Activated naive CD8-positive, alpha-beta T cell treated with anti-CD3 and anti-CD28 coated beads, Interleukin-2, amount 50 U/mL, for 24 hours (primary cell): ENCODE measurements around the gene LAMA4.
"Not testable (repeated sequence)": the region's sequence is repeated elsewhere in the genome, so short reads cannot be mapped to it uniquely, and the experiment has no call there.

Source experiments
- ATAC-seq: fragments of 150-1000 bp; cut with Tn5 transposase; one replicate; pipeline ENCODE4 v1.10.0; 2021
- DNase-seq: peaks from one replicate; pipeline ENCODE4 v3.0.0; 2021
- H3K27ac Mint-ChIP-seq: one replicate; pipeline ENCODE4 v1.8.0; 2021; ENCODE audit warnings: mild to moderate bottlenecking, mixed read lengths
- H3K27me3 Mint-ChIP-seq: one replicate; pipeline ENCODE4 v1.8.0; 2021; ENCODE audit warnings: mixed read lengths
- H3K36me3 Mint-ChIP-seq: one replicate; pipeline ENCODE4 v1.8.0; 2021; ENCODE audit warnings: low read depth, mixed read lengths
- H3K4me1 Mint-ChIP-seq: one replicate; pipeline ENCODE4 v1.8.0; 2021; ENCODE audit warnings: mixed read lengths
- H3K4me3 Mint-ChIP-seq: one replicate; pipeline ENCODE4 v1.8.0; 2021; ENCODE audit warnings: mild to moderate bottlenecking, moderate library complexity, mixed read lengths
- H3K9me3 Mint-ChIP-seq: one replicate; pipeline ENCODE4 v1.8.0; 2021; ENCODE audit warnings: mixed read lengths

The LAMA4 gene

DNA sequence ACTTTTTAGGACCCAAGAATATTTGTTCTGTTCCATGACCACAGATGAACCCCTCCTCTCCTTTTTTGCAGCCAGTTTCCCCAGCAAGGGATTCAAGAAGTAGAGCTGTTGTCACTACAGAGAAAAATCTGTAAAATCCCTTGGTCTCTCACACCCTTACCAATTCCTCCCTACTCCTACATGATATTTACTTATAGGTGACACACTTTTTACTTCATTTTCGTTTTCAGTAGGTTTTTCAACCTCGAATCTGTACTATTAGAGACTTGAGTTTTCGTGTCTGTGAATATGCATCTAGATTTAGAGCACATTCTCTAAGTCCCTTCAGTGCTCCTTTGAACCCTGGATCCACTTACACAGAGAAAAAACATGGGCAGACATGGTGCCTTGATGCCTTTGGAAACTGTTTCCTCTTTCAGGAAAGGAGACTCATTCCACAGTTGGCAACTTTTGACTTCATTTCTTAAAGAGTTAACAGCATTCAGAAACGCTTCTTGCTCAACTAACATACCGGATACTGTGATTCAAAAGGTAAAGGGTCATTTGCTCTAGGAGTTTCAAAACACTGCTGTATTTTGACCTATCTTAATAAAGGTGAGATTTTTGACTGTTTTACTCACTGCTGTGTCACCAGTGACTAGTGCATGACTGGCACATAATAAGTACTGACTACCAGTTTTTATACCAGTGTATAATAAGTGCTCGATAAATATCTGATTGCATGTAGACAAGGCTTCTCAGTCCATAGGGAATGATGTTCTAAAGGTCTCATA is 50.6 kb downstream of the LAMA4 start:
- H3K27ac Mint-ChIP-seq: no peak overlapping the region

DNA sequence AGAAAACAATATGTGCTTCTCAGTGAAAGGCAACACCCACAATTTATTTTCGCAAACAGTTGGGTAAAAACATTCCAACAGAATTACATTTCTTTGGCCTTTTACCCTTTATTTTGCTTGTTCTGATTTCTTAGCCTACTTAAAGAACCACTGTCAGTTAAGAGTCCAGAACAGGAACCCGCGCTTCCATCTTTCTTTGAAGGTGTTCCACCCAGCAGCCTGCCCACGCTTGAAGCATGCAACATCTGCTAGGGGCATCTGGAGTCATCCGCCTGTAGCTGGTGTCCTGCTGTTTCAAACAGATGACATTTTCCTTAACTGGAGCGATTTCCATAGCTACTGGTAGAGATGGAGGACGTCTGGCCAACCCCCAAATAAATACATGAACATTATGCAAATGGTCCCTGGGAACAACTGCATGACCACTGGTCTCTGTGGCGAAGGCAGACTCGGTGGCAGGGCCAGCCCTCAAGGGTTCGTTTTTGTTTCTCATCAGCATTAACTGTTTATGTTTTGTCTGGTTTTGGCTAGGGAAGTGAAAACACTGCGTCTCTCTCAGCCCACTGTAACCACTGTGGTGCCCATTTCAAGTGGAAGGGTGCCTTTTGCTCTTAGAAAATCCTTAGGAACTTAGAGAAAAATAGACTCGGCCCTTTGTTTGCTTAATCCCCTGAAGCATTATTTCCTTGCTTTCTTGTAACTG is 51.6 kb downstream of the LAMA4 start:
- peaks cover 17% of the 10 kb centered on the region for H3K27me3 Mint-ChIP-seq
- no peaks in the 10 kb centered on the region for H3K4me1 Mint-ChIP-seq
- no peak overlapping the region for H3K4me3 Mint-ChIP-seq
- ATAC-seq (no peak), DNase-seq (no peak)
- no peaks in the 10 kb centered on the region for H3K36me3 Mint-ChIP-seq
- H3K9me3 Mint-ChIP-seq: no peaks in the 10 kb centered on the region
- no peak overlapping the region for H3K27ac Mint-ChIP-seq

More for the DNA sequence above, 50.6 kb downstream of the LAMA4 start:
- DNase-seq: no peak
- H3K36me3 Mint-ChIP-seq: no peaks in the 10 kb centered on the region
- no peak for ATAC-seq
- no peaks in the 10 kb centered on the region for H3K4me1 Mint-ChIP-seq
- no peaks in the 10 kb centered on the region for H3K9me3 Mint-ChIP-seq
- H3K27me3 Mint-ChIP-seq: peaks cover 17% of the 10 kb centered on the region
- no peak overlapping the region for H3K4me3 Mint-ChIP-seq

DNA sequence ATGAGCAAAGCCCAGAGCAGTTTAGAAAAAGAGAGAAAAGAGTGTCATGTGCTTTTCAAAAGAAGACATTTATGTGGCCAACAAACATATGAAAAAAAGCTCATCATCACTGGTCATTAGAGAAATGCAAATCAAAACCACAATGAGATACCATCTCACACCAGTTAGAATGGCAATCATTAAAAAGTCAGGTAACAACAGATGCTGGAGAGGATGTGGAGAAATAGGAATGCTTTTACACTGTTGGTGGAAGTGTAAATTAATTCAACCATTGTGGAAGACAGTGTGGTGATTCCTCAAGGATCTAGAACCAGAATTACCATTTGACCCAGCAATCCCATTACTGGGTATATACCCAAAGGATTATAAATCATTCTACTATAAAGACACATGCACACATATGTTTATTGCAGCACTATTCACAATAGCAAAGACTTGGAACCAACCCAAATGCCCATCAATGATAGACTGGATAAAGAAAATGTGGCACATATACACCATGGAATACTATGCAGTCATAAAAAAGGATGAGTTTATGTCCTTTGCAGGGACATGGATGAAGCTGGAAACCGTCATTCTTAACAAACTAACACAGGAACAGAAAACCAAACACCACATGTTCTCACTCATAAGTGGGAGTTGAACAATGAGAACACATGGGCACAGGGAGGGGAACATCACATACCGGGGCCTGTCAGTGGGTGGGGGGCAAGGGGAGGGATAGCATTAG is 54.0 kb downstream of the LAMA4 start:
- not testable (repeated sequence) for ATAC-seq, H3K9me3 Mint-ChIP-seq, H3K4me3 Mint-ChIP-seq, H3K4me1 Mint-ChIP-seq, H3K36me3 Mint-ChIP-seq, DNase-seq, H3K27ac Mint-ChIP-seq
- peaks cover 18% of the 10 kb centered on the region for H3K27me3 Mint-ChIP-seq

DNA sequence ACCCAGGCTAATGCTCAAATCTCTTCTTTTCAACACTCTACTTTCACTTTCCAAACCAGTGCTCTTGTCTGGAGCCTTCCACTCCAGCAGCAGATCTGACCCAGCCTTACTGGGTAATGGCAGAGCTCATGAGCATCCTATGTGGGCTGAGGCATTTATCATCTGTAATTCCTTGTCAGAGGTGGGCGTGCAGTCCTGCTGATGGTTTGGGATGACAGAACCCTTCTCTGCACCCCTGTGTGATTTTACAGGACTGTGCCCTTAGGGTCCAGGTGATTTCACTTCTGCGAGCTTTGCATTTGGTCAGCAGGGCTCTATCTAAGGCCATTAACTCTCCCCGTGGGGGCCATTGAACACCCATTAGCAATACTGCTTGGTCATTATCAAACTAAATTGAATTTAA is 55.4 kb downstream of the LAMA4 start:
- Mint-ChIP-seq H3K4me1 (no peaks in the 10 kb centered on the region), H3K4me3 (no peak overlapping the region), H3K27me3 (peaks cover 16% of the 10 kb centered on the region), H3K27ac (no peak overlapping the region), H3K9me3 (no peaks in the 10 kb centered on the region), H3K36me3 (no peaks in the 10 kb centered on the region)
- ATAC-seq: no peak
- DNase-seq: no peak

DNA sequence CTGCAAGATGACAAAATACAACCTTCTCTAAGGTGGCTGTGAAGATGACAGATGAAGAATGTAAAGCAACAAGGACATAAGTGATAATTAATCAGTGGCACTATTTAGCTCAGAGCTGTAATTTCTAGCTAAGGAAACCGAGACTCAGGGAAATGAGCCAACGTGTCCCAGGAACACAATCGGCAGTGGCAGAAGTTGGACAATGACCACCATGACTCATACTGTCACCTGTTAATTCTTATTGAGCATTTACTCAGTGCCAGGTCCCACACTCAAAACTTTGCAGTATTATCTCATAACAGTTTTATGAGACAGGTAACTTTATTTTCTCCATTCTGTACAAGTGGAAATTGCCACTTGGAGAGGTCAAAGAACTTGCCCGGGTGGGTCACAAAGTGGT is 55.8 kb downstream of the LAMA4 start:
- DNase-seq: no peak
- peaks cover 14% of the 10 kb centered on the region for H3K27me3 Mint-ChIP-seq

DNA sequence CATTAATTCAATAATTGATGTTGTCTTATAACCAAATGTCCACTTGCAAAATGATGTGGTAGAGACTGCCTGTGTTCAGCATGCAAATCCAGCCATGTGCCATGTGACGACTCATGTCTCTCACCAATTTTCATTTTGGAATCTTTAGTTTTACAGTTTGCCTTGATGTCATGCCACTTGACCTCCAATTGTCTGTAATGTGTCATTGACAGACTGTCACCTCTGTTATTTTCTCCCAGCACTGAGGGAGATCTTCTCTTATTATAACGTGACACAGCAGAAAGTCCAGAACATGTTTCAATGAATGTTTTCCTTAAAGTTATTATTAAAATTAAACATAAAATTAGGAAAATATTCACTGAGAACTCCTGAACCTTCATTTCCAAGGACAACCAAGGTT is 56.7 kb downstream of the LAMA4 start:
- H3K4me3 Mint-ChIP-seq: no peak overlapping the region
- ATAC-seq (no peak), DNase-seq (no peak)
- no peaks in the 10 kb centered on the region for H3K9me3 Mint-ChIP-seq
- H3K4me1 Mint-ChIP-seq: no peaks in the 10 kb centered on the region
- no peak overlapping the region for H3K27ac Mint-ChIP-seq
- H3K36me3 Mint-ChIP-seq: no peaks in the 10 kb centered on the region
- peaks cover 11% of the 10 kb centered on the region for H3K27me3 Mint-ChIP-seq

More for the DNA sequence above, 55.8 kb downstream of the LAMA4 start:
- H3K36me3 Mint-ChIP-seq: no peaks in the 10 kb centered on the region
- no peaks in the 10 kb centered on the region for H3K9me3 Mint-ChIP-seq
- no peak overlapping the region for H3K4me3 Mint-ChIP-seq
- H3K27ac Mint-ChIP-seq: no peak overlapping the region
- H3K4me1 Mint-ChIP-seq: no peaks in the 10 kb centered on the region
- ATAC-seq: no peak

DNA sequence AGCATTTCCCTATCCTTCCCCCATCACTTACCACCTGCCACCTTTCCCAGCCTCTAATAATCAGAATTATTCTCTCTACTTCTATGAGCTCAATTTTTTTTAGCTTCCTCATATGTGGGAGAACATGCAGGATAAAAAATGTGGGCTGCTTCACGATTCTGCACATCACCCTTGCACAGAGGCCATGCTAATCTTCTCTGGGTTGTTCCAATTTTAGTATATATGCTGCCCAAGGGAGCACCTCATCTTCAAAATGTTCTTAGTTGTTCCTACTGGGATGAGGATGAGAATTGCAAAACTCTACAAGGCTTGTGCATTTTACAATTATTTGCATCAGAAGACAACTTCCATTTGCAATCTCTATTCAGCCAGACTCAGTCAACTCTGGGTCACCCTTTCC is 58.1 kb downstream of the LAMA4 start:
- no peaks in the 10 kb centered on the region for H3K4me1 Mint-ChIP-seq
- no peaks in the 10 kb centered on the region for H3K9me3 Mint-ChIP-seq
- DNase-seq: no peak
- no peak overlapping the region for H3K4me3 Mint-ChIP-seq
- no peak overlapping the region for H3K27ac Mint-ChIP-seq
- ATAC-seq: no peak
- no peaks in the 10 kb centered on the region for H3K36me3 Mint-ChIP-seq
- H3K27me3 Mint-ChIP-seq: peaks cover 11% of the 10 kb centered on the region

DNA sequence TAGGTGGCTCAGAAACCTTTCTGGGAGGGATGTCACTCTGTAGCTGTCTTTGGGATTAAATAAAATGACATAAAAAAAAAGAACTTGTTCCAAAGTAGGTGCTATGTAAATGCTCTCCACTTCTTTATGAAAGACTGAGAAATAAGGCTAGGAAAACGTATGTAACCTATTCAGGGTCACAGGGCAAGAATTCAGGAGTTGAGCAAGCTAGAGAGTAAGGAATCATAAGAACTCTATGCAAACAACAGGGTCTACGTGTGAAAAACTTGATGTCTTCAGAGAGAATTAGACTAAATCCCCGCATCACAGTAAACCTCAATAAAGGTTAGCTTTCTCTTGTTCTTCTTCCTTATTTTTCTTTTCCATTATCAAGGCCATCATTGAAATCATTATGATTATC is 59.2 kb downstream of the LAMA4 start:
- H3K27ac Mint-ChIP-seq: no peak overlapping the region
- DNase-seq (no peak), ATAC-seq (no peak)
- no peaks in the 10 kb centered on the region for H3K4me1 Mint-ChIP-seq
- peaks cover 13% of the 10 kb centered on the region for H3K27me3 Mint-ChIP-seq
- H3K4me3 Mint-ChIP-seq: no peak overlapping the region
- H3K36me3 Mint-ChIP-seq: no peaks in the 10 kb centered on the region
- H3K9me3 Mint-ChIP-seq: no peaks in the 10 kb centered on the region

DNA sequence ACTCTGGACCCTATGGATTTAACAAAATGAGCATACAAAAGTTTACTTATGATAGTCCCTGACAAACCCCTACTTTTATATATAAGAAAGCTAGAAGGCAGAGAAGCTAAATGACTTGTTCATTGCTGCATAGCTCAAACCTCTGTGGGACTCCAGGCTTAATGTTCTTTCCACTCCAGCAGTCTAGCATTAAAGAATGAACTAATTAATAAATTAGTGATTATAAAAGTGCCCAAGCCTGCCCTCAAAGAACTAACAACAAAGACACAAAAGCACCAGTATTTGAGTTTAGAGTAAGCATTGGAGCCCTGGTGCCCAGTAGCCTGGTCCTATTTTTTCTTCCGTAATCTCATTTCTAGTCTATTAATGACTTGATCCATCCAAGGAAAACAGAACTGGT is 59.9 kb downstream of the LAMA4 start:
- Mint-ChIP-seq H3K4me1 (no peaks in the 10 kb centered on the region), H3K36me3 (no peaks in the 10 kb centered on the region), H3K4me3 (no peak overlapping the region), H3K27me3 (peaks cover 17% of the 10 kb centered on the region), H3K27ac (no peak overlapping the region), H3K9me3 (no peaks in the 10 kb centered on the region)
- ATAC-seq (no peak), DNase-seq (no peak)

DNA sequence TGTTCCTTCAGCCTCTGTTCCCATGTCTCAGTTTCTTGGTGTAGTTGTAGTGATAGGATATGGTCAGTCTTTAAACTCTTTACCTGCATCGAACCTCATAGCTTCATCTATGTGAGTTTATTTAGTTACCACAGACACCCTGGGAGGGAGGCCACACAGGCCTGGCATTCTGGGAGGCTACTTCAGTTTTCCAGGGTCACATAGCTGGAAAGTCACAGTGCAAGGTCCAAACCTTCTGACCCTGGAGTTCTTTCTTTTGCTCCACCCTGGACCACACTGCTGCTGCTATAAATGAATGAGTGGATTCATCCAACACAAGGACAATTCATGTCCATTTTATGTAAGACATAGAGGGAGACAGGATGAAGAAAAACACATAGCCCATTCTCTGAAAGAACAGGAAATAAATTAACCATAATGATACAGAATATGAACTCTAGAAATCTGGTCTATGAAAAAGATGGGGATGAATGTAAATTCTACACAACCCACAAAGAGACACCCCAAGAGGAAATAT is 60.8 kb downstream of the LAMA4 start:
- Mint-ChIP-seq H3K27me3 (peaks cover 22% of the 10 kb centered on the region), H3K9me3 (no peaks in the 10 kb centered on the region), H3K27ac (no peak overlapping the region), H3K36me3 (no peaks in the 10 kb centered on the region), H3K4me3 (no peak overlapping the region), H3K4me1 (no peaks in the 10 kb centered on the region)
- no peak for DNase-seq
- ATAC-seq: no peak

DNA sequence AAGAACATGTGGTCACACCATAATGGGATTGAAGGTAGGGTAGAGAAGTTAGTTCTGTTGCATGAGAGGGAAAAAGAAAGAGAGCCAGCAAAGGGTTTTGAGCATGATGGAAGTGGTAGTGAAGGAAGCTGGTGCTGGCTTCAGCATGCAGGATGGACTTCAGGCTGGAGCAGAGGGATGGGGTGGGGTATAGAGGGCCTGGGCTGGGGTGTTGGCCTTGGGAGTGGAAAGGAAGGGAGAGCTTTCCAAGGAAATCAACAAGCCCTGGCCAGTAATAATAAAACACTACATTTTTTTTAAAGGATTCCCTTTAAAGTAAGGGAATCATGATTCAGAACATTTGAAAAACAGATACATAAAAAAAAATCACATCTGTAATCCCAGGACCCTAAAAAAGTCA is 61.2 kb downstream of the LAMA4 start:
- no peak overlapping the region for H3K27ac Mint-ChIP-seq
- peaks cover 22% of the 10 kb centered on the region for H3K27me3 Mint-ChIP-seq
- no peak for ATAC-seq

DNA sequence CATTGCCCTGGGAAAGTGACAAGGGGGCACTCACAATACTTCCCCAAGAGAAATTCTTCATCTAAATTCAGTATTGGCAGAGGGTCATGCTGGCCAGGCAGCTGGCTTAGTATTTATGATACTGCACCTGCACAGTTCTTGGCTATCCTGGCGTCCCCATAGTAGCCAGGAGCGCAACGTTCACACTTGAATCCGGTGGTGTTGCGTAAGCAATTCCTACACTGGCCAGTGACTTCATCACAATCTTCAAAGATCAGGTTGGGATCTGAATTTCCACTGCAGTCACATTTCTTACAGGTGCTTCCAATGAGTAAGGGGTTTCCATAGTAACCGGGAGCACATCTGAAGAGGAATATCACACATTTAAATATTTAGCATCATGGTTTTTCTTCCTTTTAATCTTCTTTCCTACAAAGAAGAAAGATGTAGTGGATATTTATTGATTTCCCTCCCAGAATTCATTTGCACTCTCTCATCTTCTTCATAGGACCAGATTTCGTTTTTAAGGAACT is 62.8 kb downstream of the LAMA4 start:
- Mint-ChIP-seq H3K27ac (no peak overlapping the region), H3K4me3 (no peak overlapping the region), H3K9me3 (no peaks in the 10 kb centered on the region), H3K4me1 (no peaks in the 10 kb centered on the region), H3K27me3 (peaks cover 19% of the 10 kb centered on the region), H3K36me3 (no peaks in the 10 kb centered on the region)
- no peak for DNase-seq
- ATAC-seq: no peak

More for the DNA sequence above, 61.2 kb downstream of the LAMA4 start:
- Mint-ChIP-seq H3K9me3 (no peaks in the 10 kb centered on the region), H3K36me3 (no peaks in the 10 kb centered on the region), H3K4me3 (no peak overlapping the region), H3K4me1 (no peaks in the 10 kb centered on the region)
- DNase-seq: no peak

DNA sequence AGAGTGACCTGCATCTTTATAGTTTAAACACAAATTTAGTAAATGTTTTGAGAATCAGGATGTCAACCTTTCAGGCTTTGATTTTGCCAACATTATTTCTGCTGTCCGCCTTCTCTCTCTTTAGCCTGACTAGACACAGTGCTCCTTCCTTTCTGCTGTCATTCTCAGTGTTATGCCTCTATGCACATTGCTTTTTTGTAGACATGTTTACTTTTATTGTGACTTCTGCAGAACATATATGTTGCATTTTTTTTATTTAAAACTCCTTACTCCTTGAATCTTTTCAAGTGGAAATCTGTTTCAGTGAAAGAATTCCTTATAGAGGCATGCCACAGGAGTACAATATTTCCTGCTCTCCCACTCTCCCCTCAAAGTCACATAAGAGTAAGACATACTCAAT is 64.2 kb downstream of the LAMA4 start:
- no peak overlapping the region for H3K27ac Mint-ChIP-seq

DNA sequence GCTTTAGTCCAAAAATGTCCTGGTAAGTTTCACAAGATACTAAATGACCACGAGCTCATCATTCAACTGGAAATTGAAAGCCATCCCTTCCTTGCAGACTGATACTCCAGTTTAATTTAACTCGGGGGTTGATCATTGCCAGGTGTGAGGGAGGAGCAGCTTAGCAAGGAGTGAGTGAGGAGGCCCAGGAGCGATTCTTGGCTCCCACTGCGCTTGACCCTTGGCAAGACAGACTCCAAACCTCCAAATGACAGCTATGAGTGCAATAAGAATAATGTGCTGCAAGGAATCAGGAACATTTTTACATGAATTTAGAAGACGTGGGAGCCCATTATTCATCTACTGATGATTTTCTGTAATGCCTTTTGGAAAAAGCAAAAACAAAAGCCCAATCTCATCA is 64.9 kb downstream of the LAMA4 start:
- Mint-ChIP-seq H3K4me3 (no peak overlapping the region), H3K36me3 (no peaks in the 10 kb centered on the region), H3K9me3 (no peaks in the 10 kb centered on the region), H3K27ac (no peak overlapping the region), H3K4me1 (no peaks in the 10 kb centered on the region), H3K27me3 (peaks cover 16% of the 10 kb centered on the region)
- DNase-seq: no peak
- no peak for ATAC-seq

More for the DNA sequence above, 64.2 kb downstream of the LAMA4 start:
- H3K36me3 Mint-ChIP-seq: no peaks in the 10 kb centered on the region
- no peaks in the 10 kb centered on the region for H3K4me1 Mint-ChIP-seq
- H3K27me3 Mint-ChIP-seq: peaks cover 16% of the 10 kb centered on the region
- H3K4me3 Mint-ChIP-seq: no peak overlapping the region
- DNase-seq (no peak), ATAC-seq (no peak)
- H3K9me3 Mint-ChIP-seq: no peaks in the 10 kb centered on the region
